ENCODE measurements around the gene CLIC5. TPM values are rescaled to one million over a fixed set of nuclear protein-coding genes. Genes with fewer than 3 reads are reported as not detected.
A peak's percentile ranks its signal among the peaks of the same experiment; 100 is the strongest.

Gene CLIC5
- 1 to 10 TPM; 2.2 to 2.6 TPM for total RNA-seq

- Histone ChIP-seq H3K4me3 (peak within 1 kb of the TSS; percentile 72), H3K4me1 (ENCODE audit: control insufficient read depth in 1 of 2, low read depth in 2 of 2) (peaks cover 14 to 17% of the 10 kb centered on the region in 2 donors), H3K27ac (no peak within 1 kb of the TSS), H3K36me3 (no peaks in the 10 kb centered on the region), H3K27me3 (replicated peaks; ENCODE audit: insufficient read depth) (no peaks in the 10 kb centered on the region), H3K9me3 (no peaks in the 10 kb centered on the region)
- DNase-seq (ENCODE audit: low spot score) (no peak), ATAC-seq (ENCODE audit: insufficient number of reproducible peaks, low FRiP score, low read depth) (no peak)
- no peak for TF ChIP-seq CTCF (IDR thresholded peaks at IDR 0.05)
These were observed at the start of gene CLIC5 for GRCh38 chr6:46015119-46015968. Gene CLIC5, minus strand, starts transcription at chr6:46015860. Its CDS starts 318 bp downstream, at chr6:46015542.

GRCh38 chr6:46062991-46063390 is 47.3 kb upstream of the CLIC5 start:
- no peak for ATAC-seq (ENCODE audit: insufficient number of reproducible peaks, low FRiP score, low read depth)
- no peak for TF ChIP-seq CTCF (IDR thresholded peaks at IDR 0.05)
- no peak overlapping the region for H3K4me3 ChIP-seq

GRCh38 chr6:46062312-46062711 is 46.7 kb upstream of the CLIC5 start:
- Histone ChIP-seq H3K36me3 (no peaks in the 10 kb centered on the region), H3K4me1 (ENCODE audit: control insufficient read depth in 1 of 2, low read depth in 2 of 2) (no peaks in the 10 kb centered on the region), H3K9me3 (no peaks in the 10 kb centered on the region), H3K27me3 (replicated peaks; ENCODE audit: insufficient read depth) (no peaks in the 10 kb centered on the region), H3K27ac (no peak overlapping the region), H3K4me3 (no peak overlapping the region)
- no peak for TF ChIP-seq CTCF (IDR thresholded peaks at IDR 0.05)
- DNase-seq (ENCODE audit: low spot score) (no peak), ATAC-seq (ENCODE audit: insufficient number of reproducible peaks, low FRiP score, low read depth) (no peak)

More at GRCh38 chr6:46062991-46063390, 47.3 kb upstream of the CLIC5 start:
- Histone ChIP-seq H3K36me3 (no peaks in the 10 kb centered on the region), H3K27ac (no peak overlapping the region), H3K9me3 (no peaks in the 10 kb centered on the region), H3K4me1 (ENCODE audit: control insufficient read depth in 1 of 2, low read depth in 2 of 2) (no peaks in the 10 kb centered on the region), H3K27me3 (replicated peaks; ENCODE audit: insufficient read depth) (no peaks in the 10 kb centered on the region)
- no peak for DNase-seq (ENCODE audit: low spot score)

GRCh38 chr6:46061497-46061896 is 45.8 kb upstream of the CLIC5 start:
- H3K27ac ChIP-seq = no peak overlapping the region
- H3K27me3 ChIP-seq (replicated peaks; ENCODE audit: insufficient read depth) = no peaks in the 10 kb centered on the region
- DNase-seq (ENCODE audit: low spot score) (no peak), ATAC-seq (ENCODE audit: insufficient number of reproducible peaks, low FRiP score, low read depth) (no peak)
- no peak for TF ChIP-seq CTCF (IDR thresholded peaks at IDR 0.05)
- H3K4me1 ChIP-seq (ENCODE audit: control insufficient read depth in 1 of 2, low read depth in 2 of 2) = no peaks in the 10 kb centered on the region
- H3K36me3 ChIP-seq = no peaks in the 10 kb centered on the region
- H3K9me3 ChIP-seq = no peaks in the 10 kb centered on the region
- no peak overlapping the region for H3K4me3 ChIP-seq

- Histone ChIP-seq H3K36me3 (no peaks in the 10 kb centered on the region), H3K4me1 (ENCODE audit: control insufficient read depth in 1 of 2, low read depth in 2 of 2) (no peaks in the 10 kb centered on the region), H3K27me3 (replicated peaks; ENCODE audit: insufficient read depth) (no peaks in the 10 kb centered on the region), H3K9me3 (no peaks in the 10 kb centered on the region), H3K4me3 (no peak overlapping the region), H3K27ac (no peak overlapping the region)
- DNase-seq (ENCODE audit: low spot score) (no peak), ATAC-seq (ENCODE audit: insufficient number of reproducible peaks, low FRiP score, low read depth) (no peak)
- TF ChIP-seq CTCF (IDR thresholded peaks at IDR 0.05) = no peak
These were observed 43.9 kb upstream of the CLIC5 start for GRCh38 chr6:46059608-46060007.

Measured in thoracic aorta (tissue), 2 donors.